Head of caudate nucleus (tissue), 42 donors: Measurements from ENCODE around the gene INTS11.
"Not testable (repeated sequence)": the region's sequence is repeated elsewhere in the genome, so short reads cannot be mapped to it uniquely, and the experiment has no call there.

Source experiments
- DNase-seq, 42 donors: peaks; one replicate each; pipeline versions ENCODE4 v3.0.0 to v3.0.0-alpha.2; 2020 to 2021; ENCODE audit warnings: mixed read lengths in 7 of 42
- intact Hi-C: fragments of 100-400 bp; cut with DNase I; formaldehyde crosslinking; loops from one replicate; pipeline ENCODE4 v1.15.0; 2022

INTS11 gene

GRCh38 chr1:1324524-1325287 lies at the start of gene INTS11, which contains the start of gene CPTP:
Gene INTS11 (minus strand): TSS chr1:1324660. CDS start chr1:1324608, 52 bp downstream.
Gene CPTP (plus strand): TSS chr1:1324802. CDS start chr1:1326911, 2,109 bp downstream.
- peak; percentile 80 to 98 (median 93) for DNase-seq
- intact Hi-C loops, result no loop called here

- intact Hi-C loops, result no loop called here
- DNase-seq, result no peak
Observed at GRCh38 chr1:1373815-1374588, 49.5 kb upstream of the INTS11 start.

- DNase-seq, result no peak
- intact Hi-C loops, result no loop called here
Observed at GRCh38 chr1:1373051-1373814, 48.8 kb upstream of the INTS11 start.

GRCh38 chr1:1371746-1372711 lies 47.6 kb upstream of the INTS11 start:
- peak in 38 of 42 donors; percentile 27 to 88 (median 70) for DNase-seq
- intact Hi-C loops, result no loop called here

GRCh38 chr1:1371364-1371745 lies 46.9 kb upstream of the INTS11 start:
- intact Hi-C loops, result no loop called here

GRCh38 chr1:1370771-1371300 lies 46.4 kb upstream of the INTS11 start:
- intact Hi-C loops, result no loop called here
- DNase-seq, result no peak

More at GRCh38 chr1:1371364-1371745, 46.9 kb upstream of the INTS11 start:
- no peak for DNase-seq

- DNase-seq, intact Hi-C loops: not testable (repeated sequence)
Observed at GRCh38 chr1:1370094-1370493, 45.6 kb upstream of the INTS11 start.

GRCh38 chr1:1367315-1367714 lies 42.9 kb upstream of the INTS11 start:
- no peak for DNase-seq
- intact Hi-C loops, result no loop called here

GRCh38 chr1:1366699-1367066 lies 42.2 kb upstream of the INTS11 start:
- no peak for DNase-seq
- intact Hi-C loops, result no loop called here

- DNase-seq, result no peak
- intact Hi-C loops, result no loop called here
Observed at GRCh38 chr1:1365875-1366698, 41.6 kb upstream of the INTS11 start.

GRCh38 chr1:1364266-1364665 lies 39.8 kb upstream of the INTS11 start:
- intact Hi-C loops, result no loop called here
- no peak for DNase-seq

- no peak for DNase-seq
- intact Hi-C loops, result no loop called here
Observed at GRCh38 chr1:1361982-1362423, 37.5 kb upstream of the INTS11 start.

GRCh38 chr1:1361233-1361981 lies 36.9 kb upstream of the INTS11 start:
- intact Hi-C loops, result no loop called here
- DNase-seq, result peak in 1 of 42 donors; percentile 11

- peak in 5 of 42 donors; percentile 15 to 60 (median 43) for DNase-seq
- intact Hi-C loops, result no loop called here
Observed at GRCh38 chr1:1360506-1361169, 36.2 kb upstream of the INTS11 start.

- intact Hi-C loops, result no loop called here
- peak in 2 of 42 donors; percentile 14 to 16 for DNase-seq
Observed at GRCh38 chr1:1359664-1360468, 35.4 kb upstream of the INTS11 start.
